SH-SY5Y (cell line): Measurements from ENCODE around the gene TSSK2.

ENCODE experiments used
- GATA2 ChIP-seq: IDR thresholded peaks from 2 replicates; pipeline ENCODE4 v1.6.1; 2011; ENCODE audit warnings: mild to moderate bottlenecking, low read depth, low read length
- GATA3 ChIP-seq: IDR thresholded peaks from 2 replicates; pipeline ENCODE4 v1.6.1; 2011; ENCODE audit warnings: low read depth, mild to moderate bottlenecking, low read length, moderate library complexity

DNA sequence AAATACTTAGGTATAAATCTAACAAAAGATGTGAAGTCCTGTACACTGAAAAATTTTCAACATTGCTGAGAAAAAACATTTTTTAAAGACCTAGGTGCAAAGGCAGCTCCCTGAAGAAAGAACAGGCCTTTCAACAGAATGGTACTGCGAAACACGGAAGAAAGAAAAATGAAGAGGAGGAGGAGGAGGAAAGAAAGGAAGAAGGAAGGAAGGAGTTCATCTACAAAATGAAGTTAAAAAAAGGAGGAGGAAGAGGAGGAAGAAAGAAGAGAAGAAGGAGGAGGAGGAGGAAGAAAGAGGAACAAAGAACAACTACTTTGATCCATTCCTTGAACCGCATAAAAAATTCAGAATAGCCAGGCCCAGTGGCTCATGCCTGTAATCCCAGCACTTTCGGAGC is 38.4 kb upstream of the TSSK2 start:
- TF ChIP-seq GATA2 (no peak), GATA3 (no peak)
